Spleen (tissue), 7 donors: ENCODE results near the gene RNPEPL1.

Source experiments
- CTCF ChIP-seq, 11 experiments: fragments of 200-600 bp in 7 of 11; fragments of 450-650 bp in 4 of 11; sonication (generic) in 4 of 11; IDR thresholded peaks in 8 of 11; conservative IDR thresholded peaks in 3 of 11; 1 replicate in 7 of 11; 2 replicates in 4 of 11; pipeline versions ENCODE4 v1.4.0 to v1.8.0; 2016 to 2021; ENCODE audit warnings: antibody characterized with exemption in 11 of 11, inconsistent platforms in 4 of 11, mild to moderate bottlenecking in 1 of 11
- POLR2A ChIP-seq, 3 donors: fragments of 450-650 bp; IDR thresholded peaks; one replicate each; pipeline ENCODE4 v1.5.1; 2017; ENCODE audit warnings: antibody characterized with exemption in 3 of 3, mild to moderate bottlenecking in 1 of 3
- POLR2AphosphoS5 ChIP-seq, 3 donors: sonication (generic); formaldehyde crosslinking; IDR thresholded peaks; one replicate each; pipeline ENCODE4 v1.5.1; 2017; ENCODE audit warnings: antibody characterized with exemption in 3 of 3
- donor health status: DM: no; HTN: no; CAD: no; lungs with moderate emphysema.
- donor health status: DM: no; HTN: no; CAD: no.
- donor health status: DM: no; HTN: no; CAD: no.

DNA sequence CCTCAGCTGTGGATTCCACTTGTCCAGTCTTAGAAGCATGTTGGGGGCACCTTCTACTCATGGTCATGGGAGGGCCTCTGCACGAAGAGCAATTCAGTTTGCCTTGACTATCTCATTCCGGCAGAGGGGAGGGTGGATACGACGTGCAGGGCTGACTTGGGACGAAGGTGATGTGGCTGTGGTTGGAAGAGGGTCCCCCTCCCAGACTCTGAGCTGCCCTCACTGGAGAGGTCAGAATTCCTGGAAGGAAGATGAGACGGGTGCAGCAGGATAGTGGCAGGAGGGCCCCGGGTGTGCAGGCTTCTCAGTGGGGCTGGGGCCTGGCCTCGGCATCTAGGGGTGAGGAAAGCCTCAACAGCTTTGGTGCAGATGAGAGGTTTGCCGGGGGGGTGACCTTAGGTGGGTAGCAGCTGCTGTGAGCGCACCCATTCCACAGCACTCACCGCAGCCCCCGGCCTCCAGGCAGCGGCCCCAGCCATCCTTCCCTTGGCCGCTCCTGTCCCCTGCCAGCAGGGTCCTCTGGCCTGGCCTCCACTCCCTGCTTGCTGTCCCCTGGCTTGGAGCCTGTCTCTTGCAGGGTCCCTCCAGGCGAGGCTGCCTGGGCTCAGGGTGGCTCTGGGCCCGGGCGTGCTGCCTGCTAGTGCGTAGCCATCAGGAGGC is 3.2 kb downstream of the RNPEPL1 start:
- no peak for TF ChIP-seq CTCF (IDR thresholded peaks at IDR 0.05 in 8 of 11, conservative IDR thresholded peaks at IDR 0.05 in 3 of 11)
- no peak for TF ChIP-seq POLR2A (IDR thresholded peaks at IDR 0.05)
- no peak for TF ChIP-seq POLR2AphosphoS5 (IDR thresholded peaks at IDR 0.05)
